Neural progenitor cell (in vitro differentiated cells): ENCODE data around the gene OR14K1. TPM values are rescaled to one million over a fixed set of nuclear protein-coding genes. Genes with fewer than 3 reads are reported as not detected.

ENCODE experiments used
- DNase-seq: peaks from one replicate; pipeline ENCODE4 v3.0.0-alpha.2; 2016; ENCODE audit warnings: low spot score
- H2AFZ ChIP-seq: fragments of 200-600 bp; sonication (generic); replicated peaks from 2 replicates; pipeline ENCODE4 v1.6.1; 2016; ENCODE audit warnings: antibody characterized with exemption
- H3F3A ChIP-seq: fragments of 200-600 bp; sonication (generic); 2 replicates; pipeline ENCODE4 v1.6.1; 2016; ENCODE audit warnings: antibody characterized with exemption, low read depth
- H3K27ac ChIP-seq: fragments of 200-600 bp; sonication (generic); 2 replicates; pipeline ENCODE4 v1.5.1; 2016; ENCODE audit warnings: mild to moderate bottlenecking
- H3K27me3 ChIP-seq: fragments of 200-600 bp; sonication (generic); 2 replicates; pipeline ENCODE4 v1.6.1; 2016; ENCODE audit warnings: mild to moderate bottlenecking, moderate library complexity
- H3K36me3 ChIP-seq: fragments of 200-600 bp; sonication (generic); 2 replicates; pipeline ENCODE4 v1.5.1; 2016
- H3K4me1 ChIP-seq: fragments of 200-600 bp; sonication (generic); 2 replicates; pipeline ENCODE4 v1.6.1; 2016; ENCODE audit warnings: mixed run types
- H3K4me2 ChIP-seq: fragments of 200-600 bp; sonication (generic); 2 replicates; pipeline ENCODE4 v1.6.1; 2016
- H3K4me3 ChIP-seq: fragments of 200-600 bp; sonication (generic); 2 replicates; pipeline ENCODE4 v1.5.1; 2016
- H3K79me2 ChIP-seq: fragments of 200-600 bp; sonication (generic); 2 replicates; pipeline ENCODE4 v1.6.1; 2016; ENCODE audit warnings: low read depth
- H3K9ac ChIP-seq: fragments of 200-600 bp; sonication (generic); 2 replicates; pipeline ENCODE4 v1.6.1; 2016
- H3K9me3 ChIP-seq: fragments of 200-600 bp; sonication (generic); 2 replicates; pipeline ENCODE4 v1.5.1; 2016; ENCODE audit warnings: low read depth
- H4K20me1 ChIP-seq: fragments of 200-600 bp; sonication (generic); 2 replicates; pipeline ENCODE4 v1.6.1; 2016; ENCODE audit warnings: low read depth
- H3K27ac Mint-ChIP-seq: 3 replicates; pipeline ENCODE4 v1.8.0; 2021; ENCODE audit warnings: mixed read lengths
- H3K27me3 Mint-ChIP-seq: 2 replicates; pipeline ENCODE4 v1.8.0; 2022; ENCODE audit warnings: low read depth, mild to moderate bottlenecking, inconsistent platforms, moderate library complexity, mixed read lengths; ENCODE audit not compliant: insufficient read depth
- H3K36me3 Mint-ChIP-seq: 3 replicates; pipeline ENCODE4 v1.8.0; 2021; ENCODE audit warnings: mixed read lengths
- H3K4me1 Mint-ChIP-seq: 3 replicates; pipeline ENCODE4 v1.8.0; 2021; ENCODE audit warnings: mixed read lengths
- H3K4me3 Mint-ChIP-seq: 3 replicates; pipeline ENCODE4 v1.8.0; 2021; ENCODE audit warnings: mild to moderate bottlenecking, moderate library complexity, mixed read lengths
- H3K9me3 Mint-ChIP-seq: 3 replicates; pipeline ENCODE4 v1.8.0; 2020; ENCODE audit warnings: mixed read lengths
- EZH2 ChIP-seq: fragments of 200-600 bp; sonication (generic); IDR thresholded peaks from 2 replicates; pipeline ENCODE4 v1.6.1; 2017; ENCODE audit warnings: antibody characterized with exemption, mild to moderate bottlenecking, moderate library complexity
- EZH2phosphoT487 ChIP-seq: fragments of 200-600 bp; sonication (generic); IDR thresholded peaks from 2 replicates; pipeline ENCODE4 v1.6.1; 2017; ENCODE audit warnings: antibody characterized with exemption
- total RNA-seq: library from RNA; depleted of rRNA; stranded (reverse); fragments of >200 nt; gene quantifications from 2 replicates; pipeline ENCODE4 v1.2.3, GENCODE V29; 2015; ENCODE audit warnings: low replicate concordance
- TF ChIP-seq, protein P1 (sequence below): fragments of 200-600 bp; sonication (generic); IDR thresholded peaks from 2 replicates; pipeline ENCODE4 v1.5.1; 2017; ENCODE audit warnings: antibody characterized with exemption, mild to moderate bottlenecking

Gene OR14K1
- total RNA-seq, 1 donor from 2014 or later = not detected

DNA sequence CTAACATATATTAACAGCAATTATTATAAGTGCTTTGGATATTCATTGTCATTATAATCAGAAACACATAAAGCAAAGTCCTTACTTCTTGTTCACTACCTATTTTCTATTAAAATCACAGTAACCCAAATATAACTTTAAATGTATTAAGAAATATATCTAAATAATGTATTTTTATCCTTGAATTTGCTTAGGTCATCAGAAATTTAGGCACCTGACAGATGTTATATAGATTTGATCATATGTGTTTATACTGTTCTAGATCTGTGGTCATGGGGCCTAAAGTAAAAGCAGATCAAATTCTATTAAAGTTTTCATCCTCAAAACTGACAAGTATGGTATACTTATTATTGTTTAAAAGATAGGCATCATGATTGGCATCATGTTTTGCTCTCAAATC, 31.2 kb downstream of the OR14K1 start:
- Mint-ChIP-seq H3K27me3 (no peaks in the 10 kb centered on the region), H3K4me3 (no peak overlapping the region), H3K9me3 (no peaks in the 10 kb centered on the region), H3K27ac (no peak overlapping the region), H3K36me3 (no peaks in the 10 kb centered on the region), H3K4me1 (no peaks in the 10 kb centered on the region)
- Histone ChIP-seq H3K4me3 (no peak overlapping the region), H3K27ac (no peak overlapping the region), H3K9ac (no peak overlapping the region), H3K27me3 (no peaks in the 10 kb centered on the region), H3K79me2 (no peaks in the 10 kb centered on the region), H3K4me2 (no peak overlapping the region), H3F3A (no peaks in the 10 kb centered on the region), H2AFZ (no peak overlapping the region), H3K4me1 (no peaks in the 10 kb centered on the region), H3K9me3 (peaks cover 63% of the 10 kb centered on the region), H3K36me3 (no peaks in the 10 kb centered on the region), H4K20me1 (no peaks in the 10 kb centered on the region)
- no peak for TF ChIP-seq EZH2
- TF ChIP-seq EZH2phosphoT487 = no peak
- TF ChIP-seq, protein P1, sequence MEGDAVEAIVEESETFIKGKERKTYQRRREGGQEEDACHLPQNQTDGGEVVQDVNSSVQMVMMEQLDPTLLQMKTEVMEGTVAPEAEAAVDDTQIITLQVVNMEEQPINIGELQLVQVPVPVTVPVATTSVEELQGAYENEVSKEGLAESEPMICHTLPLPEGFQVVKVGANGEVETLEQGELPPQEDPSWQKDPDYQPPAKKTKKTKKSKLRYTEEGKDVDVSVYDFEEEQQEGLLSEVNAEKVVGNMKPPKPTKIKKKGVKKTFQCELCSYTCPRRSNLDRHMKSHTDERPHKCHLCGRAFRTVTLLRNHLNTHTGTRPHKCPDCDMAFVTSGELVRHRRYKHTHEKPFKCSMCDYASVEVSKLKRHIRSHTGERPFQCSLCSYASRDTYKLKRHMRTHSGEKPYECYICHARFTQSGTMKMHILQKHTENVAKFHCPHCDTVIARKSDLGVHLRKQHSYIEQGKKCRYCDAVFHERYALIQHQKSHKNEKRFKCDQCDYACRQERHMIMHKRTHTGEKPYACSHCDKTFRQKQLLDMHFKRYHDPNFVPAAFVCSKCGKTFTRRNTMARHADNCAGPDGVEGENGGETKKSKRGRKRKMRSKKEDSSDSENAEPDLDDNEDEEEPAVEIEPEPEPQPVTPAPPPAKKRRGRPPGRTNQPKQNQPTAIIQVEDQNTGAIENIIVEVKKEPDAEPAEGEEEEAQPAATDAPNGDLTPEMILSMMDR = no peak
- no peak for DNase-seq

Other genes starting within 250 kb of the OR14K1 start
- gene OR2C3, start 202.2 kb upstream of the OR14K1 start, total RNA-seq = not detected in 2 replicates
- not detected in 2 replicates for gene GCSAML, start 189.5 kb upstream of the OR14K1 start, total RNA-seq
- not detected in 2 replicates for gene OR2G2, start 150.3 kb upstream of the OR14K1 start, total RNA-seq
- not detected in 2 replicates for gene OR2G3, start 133.0 kb upstream of the OR14K1 start, total RNA-seq
- gene OR13G1, start 58.9 kb upstream of the OR14K1 start, total RNA-seq = not detected in 2 replicates
- not detected in 2 replicates for gene OR6F1, start 22.0 kb upstream of the OR14K1 start, total RNA-seq
- gene OR14A2, start 9.5 kb downstream of the OR14K1 start, total RNA-seq = not detected in 2 replicates
- gene OR1C1, start 21.9 kb downstream of the OR14K1 start, total RNA-seq = not detected in 2 replicates
- not detected in 2 replicates for gene OR14A16, start 85.5 kb downstream of the OR14K1 start, total RNA-seq
- gene OR11L1, start 103.3 kb downstream of the OR14K1 start, total RNA-seq = not detected in 2 replicates
- 0.09 and 0.26 TPM in 2 replicates for gene TRIM58, start 118.6 kb downstream of the OR14K1 start, total RNA-seq
- not detected in 2 replicates for gene OR2W3, start 157.0 kb downstream of the OR14K1 start, total RNA-seq
- gene OR2T8, start 181.6 kb downstream of the OR14K1 start, total RNA-seq = not detected in 2 replicates
- not detected in 2 replicates for gene OR2AJ1, start 186.3 kb downstream of the OR14K1 start, total RNA-seq
- not detected in 2 replicates for gene OR2L8, start 210.2 kb downstream of the OR14K1 start, total RNA-seq
- not detected in 2 replicates for gene OR2AK2, start 226.6 kb downstream of the OR14K1 start, total RNA-seq